ENCODE data around the gene KLHL29. TPM values are rescaled to one million over a fixed set of nuclear protein-coding genes. Genes with fewer than 3 reads are reported as not detected.

KLHL29 gene
- total RNA-seq, 2 experiments from 2014 or later: 4.1 to 4.4 TPM

GRCh38 chr2:23419171-23420090, 34.5 kb downstream of the KLHL29 start:
- DNase-seq (no peak), ATAC-seq (no peak)
- Mint-ChIP-seq H3K4me1 (ENCODE audit: low read depth) (no peaks in the 10 kb centered on the region), H3K36me3 (ENCODE audit: low read depth) (no peaks in the 10 kb centered on the region), H3K9me3 (ENCODE audit: insufficient read depth) (no peaks in the 10 kb centered on the region), H3K27ac (no peak overlapping the region), H3K27me3 (ENCODE audit: low read depth) (peaks cover 6% of the 10 kb centered on the region), H3K4me3 (no peak overlapping the region)
- ChIA-PET POLR2A (no interaction called here), CTCF (no interaction called here)

- Mint-ChIP-seq H3K36me3 (ENCODE audit: low read depth) (no peaks in the 10 kb centered on the region), H3K27ac (no peak overlapping the region), H3K4me3 (no peak overlapping the region), H3K4me1 (ENCODE audit: low read depth) (no peaks in the 10 kb centered on the region), H3K27me3 (ENCODE audit: low read depth) (peaks cover 6% of the 10 kb centered on the region), H3K9me3 (ENCODE audit: insufficient read depth) (no peaks in the 10 kb centered on the region)
- ATAC-seq: no peak
- no peak for DNase-seq
- CTCF ChIA-PET: no interaction called here
- POLR2A ChIA-PET: no interaction called here
Observed at GRCh38 chr2:23420091-23420839, 35.3 kb downstream of the KLHL29 start.

GRCh38 chr2:23420840-23421476, 36.0 kb downstream of the KLHL29 start:
- H3K27me3 Mint-ChIP-seq (ENCODE audit: low read depth): peaks cover 6% of the 10 kb centered on the region
- POLR2A ChIA-PET: no interaction called here
- DNase-seq (no peak), ATAC-seq (no peak)
- no peaks in the 10 kb centered on the region for H3K4me1 Mint-ChIP-seq (ENCODE audit: low read depth)
- H3K36me3 Mint-ChIP-seq (ENCODE audit: low read depth): no peaks in the 10 kb centered on the region
- H3K4me3 Mint-ChIP-seq: no peak overlapping the region
- CTCF ChIA-PET: no interaction called here
- H3K27ac Mint-ChIP-seq: no peak overlapping the region
- H3K9me3 Mint-ChIP-seq (ENCODE audit: insufficient read depth): no peaks in the 10 kb centered on the region

GRCh38 chr2:23422089-23423061, 37.4 kb downstream of the KLHL29 start:
- no peak overlapping the region for H3K27ac Mint-ChIP-seq
- DNase-seq: no peak
- no peaks in the 10 kb centered on the region for H3K36me3 Mint-ChIP-seq (ENCODE audit: low read depth)
- H3K4me3 Mint-ChIP-seq: no peak overlapping the region
- no peaks in the 10 kb centered on the region for H3K4me1 Mint-ChIP-seq (ENCODE audit: low read depth)
- ChIA-PET POLR2A (no interaction called here), CTCF (no interaction called here)
- no peaks in the 10 kb centered on the region for H3K9me3 Mint-ChIP-seq (ENCODE audit: insufficient read depth)
- no peak for ATAC-seq
- H3K27me3 Mint-ChIP-seq (ENCODE audit: low read depth): no peaks in the 10 kb centered on the region

GRCh38 chr2:23423062-23423872, 38.3 kb downstream of the KLHL29 start:
- Mint-ChIP-seq H3K4me1 (ENCODE audit: low read depth) (no peaks in the 10 kb centered on the region), H3K27me3 (ENCODE audit: low read depth) (no peaks in the 10 kb centered on the region), H3K9me3 (ENCODE audit: insufficient read depth) (no peaks in the 10 kb centered on the region), H3K4me3 (no peak overlapping the region), H3K27ac (no peak overlapping the region), H3K36me3 (ENCODE audit: low read depth) (no peaks in the 10 kb centered on the region)
- ChIA-PET POLR2A (no interaction called here), CTCF (no interaction called here)
- ATAC-seq (no peak), DNase-seq (no peak)

GRCh38 chr2:23423873-23424680, 39.1 kb downstream of the KLHL29 start:
- H3K9me3 Mint-ChIP-seq (ENCODE audit: insufficient read depth): no peaks in the 10 kb centered on the region
- ChIA-PET CTCF (no interaction called here), POLR2A (no interaction called here)
- DNase-seq: no peak
- no peaks in the 10 kb centered on the region for H3K36me3 Mint-ChIP-seq (ENCODE audit: low read depth)
- no peak overlapping the region for H3K4me3 Mint-ChIP-seq
- no peak for ATAC-seq
- H3K27ac Mint-ChIP-seq: no peak overlapping the region
- no peaks in the 10 kb centered on the region for H3K27me3 Mint-ChIP-seq (ENCODE audit: low read depth)
- no peaks in the 10 kb centered on the region for H3K4me1 Mint-ChIP-seq (ENCODE audit: low read depth)

- CTCF ChIA-PET: no interaction called here
- ATAC-seq (no peak), DNase-seq (no peak)
- POLR2A ChIA-PET: no interaction called here
- no peak overlapping the region for H3K4me3 Mint-ChIP-seq
- H3K27ac Mint-ChIP-seq: no peak overlapping the region
- H3K36me3 Mint-ChIP-seq (ENCODE audit: low read depth): no peaks in the 10 kb centered on the region
- no peaks in the 10 kb centered on the region for H3K4me1 Mint-ChIP-seq (ENCODE audit: low read depth)
- H3K27me3 Mint-ChIP-seq (ENCODE audit: low read depth): peaks cover 3% of the 10 kb centered on the region
- no peaks in the 10 kb centered on the region for H3K9me3 Mint-ChIP-seq (ENCODE audit: insufficient read depth)
Observed at GRCh38 chr2:23425338-23425871, 40.4 kb downstream of the KLHL29 start.

- DNase-seq (no peak), ATAC-seq (no peak)
- H3K9me3 Mint-ChIP-seq (ENCODE audit: insufficient read depth): no peaks in the 10 kb centered on the region
- POLR2A ChIA-PET: no interaction called here
- no peak overlapping the region for H3K27ac Mint-ChIP-seq
- no peaks in the 10 kb centered on the region for H3K4me1 Mint-ChIP-seq (ENCODE audit: low read depth)
- peaks cover 5% of the 10 kb centered on the region for H3K27me3 Mint-ChIP-seq (ENCODE audit: low read depth)
- H3K36me3 Mint-ChIP-seq (ENCODE audit: low read depth): no peaks in the 10 kb centered on the region
- CTCF ChIA-PET: no interaction called here
- H3K4me3 Mint-ChIP-seq: no peak overlapping the region
Observed at GRCh38 chr2:23425885-23426262, 40.9 kb downstream of the KLHL29 start.

GRCh38 chr2:23426263-23426905, 41.4 kb downstream of the KLHL29 start:
- Mint-ChIP-seq H3K4me1 (ENCODE audit: low read depth) (no peaks in the 10 kb centered on the region), H3K27ac (no peak overlapping the region), H3K27me3 (ENCODE audit: low read depth) (peaks cover 5% of the 10 kb centered on the region), H3K4me3 (no peak overlapping the region), H3K36me3 (ENCODE audit: low read depth) (no peaks in the 10 kb centered on the region), H3K9me3 (ENCODE audit: insufficient read depth) (no peaks in the 10 kb centered on the region)
- CTCF ChIA-PET: no interaction called here
- ATAC-seq (no peak), DNase-seq (no peak)
- POLR2A ChIA-PET: no interaction called here

GRCh38 chr2:23427350-23427749, 42.4 kb downstream of the KLHL29 start:
- ATAC-seq: no peak
- Mint-ChIP-seq H3K4me3 (no peak overlapping the region), H3K27ac (no peak overlapping the region), H3K36me3 (ENCODE audit: low read depth) (no peaks in the 10 kb centered on the region), H3K4me1 (ENCODE audit: low read depth) (no peaks in the 10 kb centered on the region), H3K9me3 (ENCODE audit: insufficient read depth) (no peaks in the 10 kb centered on the region), H3K27me3 (ENCODE audit: low read depth) (peaks cover 7% of the 10 kb centered on the region)
- POLR2A ChIA-PET: no interaction called here
- no peak for DNase-seq
- CTCF ChIA-PET: no interaction called here
